Naive thymus-derived CD4-positive, alpha-beta T cell (primary cell): ENCODE measurements around the gene SLC6A9. TPM values are rescaled to one million over a fixed set of nuclear protein-coding genes. Genes with fewer than 3 reads are reported as not detected.

ENCODE experiments used
- ATAC-seq: fragments of 150-1000 bp; cut with Tn5 transposase; 2 replicates; pipeline ENCODE4 v1.10.0; 2021; ENCODE audit warnings: mild to moderate bottlenecking, moderate library complexity
- CTCF ChIA-PET: fragments of 350-600 bp; sonication (Branson Sonifier 250); formaldehyde crosslinking; loops from one replicate; lab custom pipeline; 2021; ENCODE audit warnings: antibody characterized with exemption; lab: Charles Lee
- POLR2A ChIA-PET: fragments of 350-600 bp; sonication (Branson Sonifier 250); formaldehyde crosslinking; loops from one replicate; lab custom pipeline; 2021; ENCODE audit warnings: antibody characterized with exemption, inconsistent platforms; lab: Charles Lee
- DNase-seq, 9 donors: peaks; one replicate each; pipeline versions ENCODE4 v3.0.0 to v3.0.0-alpha.2; 2020 to 2022; ENCODE audit warnings: mixed read lengths in 1 of 9
- H3K27ac ChIP-seq: one replicate; pipeline ENCODE4 v1.7.0; 2013; ENCODE audit warnings: mild to moderate bottlenecking, low read depth, low read length, moderate library complexity
- H3K27me3 ChIP-seq, 2 donors: one replicate each; pipeline ENCODE4 v1.7.0; 2013; ENCODE audit warnings: low read length in 2 of 2, mild to moderate bottlenecking in 2 of 2, moderate library complexity in 2 of 2; ENCODE audit not compliant: control insufficient read depth in 2 of 2, insufficient read depth in 2 of 2
- H3K36me3 ChIP-seq, 3 experiments: 1 replicate in 2 of 3; 2 replicates in 1 of 3; pipeline ENCODE4 v1.7.0; 2013; ENCODE audit warnings: low read length in 3 of 3, mild to moderate bottlenecking in 3 of 3, moderate library complexity in 1 of 3; ENCODE audit not compliant: insufficient read depth in 3 of 3, control insufficient read depth in 2 of 3
- H3K4me1 ChIP-seq, 2 donors: one replicate each; pipeline ENCODE4 v1.7.0; 2013; ENCODE audit warnings: low read length in 2 of 2, mild to moderate bottlenecking in 2 of 2, moderate library complexity in 1 of 2; ENCODE audit not compliant: control insufficient read depth in 2 of 2, insufficient read depth in 2 of 2
- H3K4me3 ChIP-seq: 2 replicates; pipeline ENCODE4 v1.7.0; 2013; ENCODE audit warnings: mild to moderate bottlenecking, low read length
- H3K9me3 ChIP-seq, 3 experiments: 1 replicate in 2 of 3; 2 replicates in 1 of 3; pipeline ENCODE4 v1.7.0; 2013; ENCODE audit warnings: low read length in 3 of 3; ENCODE audit not compliant: control insufficient read depth in 2 of 3
- H3K27ac Mint-ChIP-seq, 9 donors: one replicate each; pipeline ENCODE4 v1.8.0; 2020 to 2022; ENCODE audit warnings: mixed read lengths in 9 of 9, mild to moderate bottlenecking in 8 of 9, moderate library complexity in 5 of 9, inconsistent platforms in 2 of 9
- H3K27me3 Mint-ChIP-seq, 5 donors: one replicate each; pipeline ENCODE4 v1.8.0; 2021 to 2022; ENCODE audit warnings: mixed read lengths in 5 of 5, mild to moderate bottlenecking in 1 of 5
- H3K36me3 Mint-ChIP-seq, 5 donors: one replicate each; pipeline ENCODE4 v1.8.0; 2020 to 2022; ENCODE audit warnings: mixed read lengths in 5 of 5, mild to moderate bottlenecking in 3 of 5, inconsistent platforms in 1 of 5
- H3K4me1 Mint-ChIP-seq, 7 donors: one replicate each; pipeline ENCODE4 v1.8.0; 2020 to 2022; ENCODE audit warnings: mixed read lengths in 7 of 7, mild to moderate bottlenecking in 3 of 7, inconsistent platforms in 1 of 7
- H3K4me3 Mint-ChIP-seq, 10 donors: one replicate each; pipeline ENCODE4 v1.8.0; 2020 to 2022; ENCODE audit warnings: mild to moderate bottlenecking in 10 of 10, mixed read lengths in 10 of 10, moderate library complexity in 6 of 10, inconsistent platforms in 2 of 10
- H3K9me3 Mint-ChIP-seq, 11 donors: one replicate each; pipeline ENCODE4 v1.8.0; 2020 to 2022; ENCODE audit warnings: mixed read lengths in 11 of 11, mild to moderate bottlenecking in 4 of 11, inconsistent platforms in 1 of 11, moderate library complexity in 1 of 11
- intact Hi-C, 2 donors: fragments of 100-400 bp; cut with micrococcal nuclease; formaldehyde crosslinking; loops; one replicate each; pipeline ENCODE4 v1.15.1; 2023
- polyA plus RNA-seq, 2 donors: library from polyadenylated mRNA; unstranded; fragments of 300-500 nt; fragmentation: Illumina TruSeq; gene quantifications; one replicate each; pipeline ENCODE4 v1.2.3, GENCODE V29; 2021
- total RNA-seq, 6 experiments: library from RNA in 5 of 6; stranded (reverse) in 5 of 6; gene quantifications; 1 replicate in 5 of 6; 2 replicates in 1 of 6; pipeline ENCODE4 v1.2.3 and lab custom pipeline; 2021 to 2026

Gene SLC6A9
- total RNA-seq (1 to 10 TPM in 1 of 5 experiments, under 1 TPM in 3, not detected in 1; 0.37 to 5.0 (median 0.53) TPM), polyA plus RNA-seq (under 1 TPM in 1 of 2 donors, not detected in 1; 0.26 TPM), total RNA-seq (lab: John Stamatoyannopoulos, UW) (not detected)

DNA sequence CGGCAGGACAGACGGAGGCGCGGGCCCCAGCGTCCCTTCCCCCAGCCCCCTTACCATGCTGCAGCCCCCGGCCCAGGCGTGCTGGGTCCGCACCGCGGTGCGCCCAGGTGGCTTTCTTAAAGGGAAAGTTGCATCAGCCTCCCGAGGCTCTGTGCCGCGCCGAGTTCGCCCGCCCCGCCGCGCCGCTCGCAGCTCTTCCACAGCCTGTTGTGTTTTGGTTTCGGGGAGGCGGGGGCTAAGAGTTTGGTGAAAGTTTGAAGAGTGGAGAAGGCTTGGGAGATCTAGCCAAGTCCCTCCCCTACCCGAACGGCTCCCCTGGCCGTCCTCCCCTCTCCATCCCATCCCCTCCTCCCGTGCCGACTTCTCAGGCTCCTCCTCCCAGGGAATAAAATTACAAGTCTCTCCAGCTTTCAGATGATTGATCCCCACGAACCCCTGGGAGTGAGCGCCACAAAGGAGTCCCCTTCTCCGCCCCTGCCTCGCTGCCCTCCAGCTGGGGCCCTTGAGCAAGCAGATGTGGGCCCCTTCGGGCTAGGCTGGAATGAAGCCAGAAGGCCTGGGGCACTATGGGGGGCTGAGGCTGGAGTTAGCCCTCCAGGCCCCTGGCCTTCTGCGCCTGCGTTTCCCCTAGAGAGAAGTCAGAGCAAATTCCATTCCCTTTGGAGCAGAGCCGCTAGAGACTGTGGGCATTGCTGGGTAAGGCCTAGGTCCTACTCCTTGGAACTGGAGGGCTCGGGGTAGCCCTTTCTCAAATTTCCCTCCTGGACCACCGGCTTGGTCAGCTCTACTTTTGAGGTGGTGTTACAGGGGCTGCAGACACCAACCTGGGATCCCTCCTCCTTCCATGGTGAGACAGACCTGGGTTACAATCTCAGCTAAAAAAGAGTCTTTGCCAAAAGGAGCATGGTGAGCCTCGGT is at the start of gene SLC6A9:
Gene SLC6A9, minus strand, starts transcription at position 211 of the 918 bp plus-strand sequence. CDS start 7,185 bp downstream, outside the sequence.
- Mint-ChIP-seq H3K36me3 (no peaks in the 10 kb centered on the region), H3K4me3 (peak within 1 kb of the TSS; percentile 84 to 98 (median 90)), H3K9me3 (peaks cover 0 to 3% (median 0%) of the 10 kb centered on the region in 11 donors), H3K27ac (peak within 1 kb of the TSS; percentile 31 to 92 (median 70)), H3K4me1 (peaks cover 16 to 42% (median 23%) of the 10 kb centered on the region in 7 donors), H3K27me3 (no peaks in the 10 kb centered on the region)
- ChIA-PET CTCF (interaction anchor here (0.6 to 1.9 kb wide), 2 partner anchors 14 to 25 kb away, joined by 3 to 7 read pairs; no protein-coding TSS in a partner anchor), POLR2A (interaction anchor here (0.9 kb wide), 1 partner anchor 13 kb away, joined by 3 read pairs; no protein-coding TSS in a partner anchor)
- intact Hi-C loops, result loop anchor here (1.0 to 10.0 kb wide), 3 partner anchors 323 to 1656 kb away; partner anchors contain the start of genes ERI3 (in 1 of the 2), GPBP1L1 (in 1 of the 2), KDM4A (in 1 of the 2) and TMEM69 (in 1 of the 2)
- H3K9me3 ChIP-seq, result no peaks in the 10 kb centered on the region
- peaks cover 0 to 7% of the 10 kb centered on the region in 2 donors for H3K4me1 ChIP-seq
- H3K27ac ChIP-seq, result peak within 1 kb of the TSS; percentile 78
- H3K36me3 ChIP-seq, result no peaks in the 10 kb centered on the region
- no peaks in the 10 kb centered on the region for H3K27me3 ChIP-seq
- DNase-seq, result peak in 5 of 9 donors; percentile 20 to 51 (median 33)
- ATAC-seq, result no peak
- peak within 1 kb of the TSS; percentile 61 for H3K4me3 ChIP-seq

DNA sequence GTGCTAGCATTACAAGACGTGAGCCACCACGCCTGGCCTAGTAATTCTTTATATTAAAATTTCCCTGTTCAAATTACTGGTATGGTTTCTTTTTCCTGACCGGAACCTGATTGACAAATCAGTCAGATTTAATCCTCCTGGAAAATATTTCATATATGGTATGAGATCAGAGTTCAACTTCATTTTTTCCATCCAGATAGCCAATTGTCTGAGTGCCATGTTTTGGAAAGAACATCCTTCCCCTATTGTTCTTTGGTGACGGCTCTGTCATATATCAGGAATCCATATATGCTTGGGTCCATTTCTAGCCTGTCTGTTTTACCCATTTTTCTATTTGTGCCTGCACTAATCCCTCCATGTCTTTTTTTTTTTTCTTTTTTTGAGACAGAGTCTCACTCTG is 48.3 kb upstream of the SLC6A9 start:
- intact Hi-C loops, result no loop called here
- ATAC-seq (no peak), DNase-seq (no peak)
- H3K9me3 Mint-ChIP-seq, result no peaks in the 10 kb centered on the region
- ChIA-PET CTCF (no interaction called here), POLR2A (no interaction called here)
- peaks cover 7 to 30% (median 21%) of the 10 kb centered on the region in 5 donors for H3K27me3 Mint-ChIP-seq
- no peak overlapping the region for H3K4me3 Mint-ChIP-seq
- H3K36me3 Mint-ChIP-seq, result peaks cover 0 to 3% (median 0%) of the 10 kb centered on the region in 5 donors
- H3K27me3 ChIP-seq, result peaks cover 0 to 3% of the 10 kb centered on the region in 2 donors
- H3K4me1 Mint-ChIP-seq, result no peaks in the 10 kb centered on the region
- H3K9me3 ChIP-seq, result no peaks in the 10 kb centered on the region
- no peaks in the 10 kb centered on the region for H3K36me3 ChIP-seq
- H3K27ac ChIP-seq, result no peak overlapping the region
- H3K4me3 ChIP-seq, result no peak overlapping the region
- H3K4me1 ChIP-seq, result no peaks in the 10 kb centered on the region
- H3K27ac Mint-ChIP-seq, result no peak overlapping the region

DNA sequence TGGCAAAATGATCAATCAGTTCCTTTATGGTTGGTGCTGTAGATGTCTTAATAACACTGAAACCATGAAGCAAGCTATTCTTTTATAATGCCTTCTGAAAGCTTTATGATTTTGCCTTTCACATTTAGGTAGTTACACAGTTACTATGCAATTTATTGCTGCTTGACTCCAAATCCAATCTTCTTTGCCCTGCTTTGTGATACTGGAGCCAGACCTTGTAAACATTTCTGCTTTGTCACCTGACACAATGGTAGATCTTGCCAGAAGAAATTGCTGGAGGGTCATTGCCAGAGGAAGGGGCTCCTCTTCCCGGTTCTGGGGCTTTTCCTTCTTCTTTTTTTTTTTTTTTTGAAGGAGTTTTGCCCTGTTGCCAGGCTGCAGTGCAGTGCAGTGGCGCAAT is 46.8 kb upstream of the SLC6A9 start:
- Mint-ChIP-seq H3K4me1 (peaks cover 0 to 4% (median 0%) of the 10 kb centered on the region in 7 donors), H3K36me3 (peaks cover 0 to 3% (median 0%) of the 10 kb centered on the region in 5 donors), H3K9me3 (no peaks in the 10 kb centered on the region), H3K27me3 (peaks cover 0 to 31% (median 14%) of the 10 kb centered on the region in 5 donors), H3K4me3 (no peak overlapping the region), H3K27ac (no peak overlapping the region)
- Histone ChIP-seq H3K4me3 (no peak overlapping the region), H3K27me3 (peaks cover 0 to 3% of the 10 kb centered on the region in 2 donors), H3K9me3 (no peaks in the 10 kb centered on the region), H3K4me1 (no peaks in the 10 kb centered on the region), H3K27ac (no peak overlapping the region), H3K36me3 (no peaks in the 10 kb centered on the region)
- ATAC-seq, result no peak
- DNase-seq, result no peak
- ChIA-PET CTCF (no interaction called here), POLR2A (interaction anchor here (0.7 kb wide), 1 partner anchor 584 kb away, joined by 3 read pairs; no protein-coding TSS in a partner anchor)
- intact Hi-C loops, result no loop called here

DNA sequence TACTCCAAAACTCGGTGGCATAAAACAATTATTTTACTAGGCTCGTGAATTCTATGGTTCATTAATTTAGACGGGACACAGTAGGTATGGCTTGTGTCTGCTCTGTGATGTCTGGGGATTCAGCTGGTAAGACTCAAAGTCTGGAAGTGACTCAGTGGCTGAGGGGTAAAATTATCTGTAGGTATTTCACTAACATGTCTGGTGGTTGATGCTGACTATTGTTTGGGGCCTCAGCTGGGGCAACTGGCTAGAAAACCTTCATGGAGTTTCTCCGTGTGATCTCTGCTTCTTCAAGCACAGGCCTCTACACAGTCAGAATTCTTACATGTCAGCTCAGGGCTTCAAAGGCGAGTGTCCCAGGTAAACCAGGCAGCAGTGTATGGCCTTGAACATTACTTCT is 46.2 kb upstream of the SLC6A9 start:
- Histone ChIP-seq H3K9me3 (no peaks in the 10 kb centered on the region), H3K27ac (no peak overlapping the region), H3K4me3 (no peak overlapping the region), H3K27me3 (peaks cover 0 to 3% of the 10 kb centered on the region in 2 donors), H3K36me3 (no peaks in the 10 kb centered on the region), H3K4me1 (no peaks in the 10 kb centered on the region)
- Mint-ChIP-seq H3K4me1 (peaks cover 0 to 4% (median 0%) of the 10 kb centered on the region in 7 donors), H3K36me3 (peaks cover 0 to 3% (median 0%) of the 10 kb centered on the region in 5 donors), H3K4me3 (no peak overlapping the region), H3K27me3 (peaks cover 0 to 35% (median 11%) of the 10 kb centered on the region in 5 donors), H3K9me3 (no peaks in the 10 kb centered on the region), H3K27ac (no peak overlapping the region)
- intact Hi-C loops, result no loop called here
- CTCF ChIA-PET, result no interaction called here
- no peak for DNase-seq
- ATAC-seq, result no peak
- POLR2A ChIA-PET, result no interaction called here

DNA sequence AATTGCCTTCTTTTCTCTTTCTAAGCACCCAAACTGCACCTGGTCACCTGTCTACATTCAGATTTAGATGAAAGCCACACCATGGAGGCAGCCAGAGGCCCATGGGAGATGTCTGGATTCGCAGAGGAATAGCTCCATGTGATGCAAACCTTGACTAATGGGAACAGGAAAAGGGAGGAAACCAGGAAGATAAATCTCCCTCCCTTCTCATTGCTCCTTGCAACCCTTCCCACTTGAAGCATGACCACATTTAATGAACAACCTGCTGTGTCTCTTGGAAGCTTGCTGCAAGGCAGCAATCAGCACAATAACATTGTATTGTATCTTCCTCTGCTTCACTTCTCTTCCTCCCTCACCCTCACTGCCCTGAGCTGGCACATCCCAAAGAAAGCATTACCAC is 44.8 kb upstream of the SLC6A9 start:
- Histone ChIP-seq H3K27ac (no peak overlapping the region), H3K9me3 (no peaks in the 10 kb centered on the region), H3K4me1 (no peaks in the 10 kb centered on the region), H3K36me3 (no peaks in the 10 kb centered on the region), H3K27me3 (peaks cover 0 to under 1% of the 10 kb centered on the region in 2 donors), H3K4me3 (no peak overlapping the region)
- ChIA-PET CTCF (no interaction called here), POLR2A (no interaction called here)
- ATAC-seq (no peak), DNase-seq (no peak)
- no peaks in the 10 kb centered on the region for H3K9me3 Mint-ChIP-seq
- no peaks in the 10 kb centered on the region for H3K36me3 Mint-ChIP-seq
- H3K27ac Mint-ChIP-seq, result no peak overlapping the region
- peaks cover 9 to 38% (median 15%) of the 10 kb centered on the region in 5 donors for H3K27me3 Mint-ChIP-seq
- intact Hi-C loops, result no loop called here
- peaks cover 0 to 7% (median 0%) of the 10 kb centered on the region in 7 donors for H3K4me1 Mint-ChIP-seq
- H3K4me3 Mint-ChIP-seq, result no peak overlapping the region

DNA sequence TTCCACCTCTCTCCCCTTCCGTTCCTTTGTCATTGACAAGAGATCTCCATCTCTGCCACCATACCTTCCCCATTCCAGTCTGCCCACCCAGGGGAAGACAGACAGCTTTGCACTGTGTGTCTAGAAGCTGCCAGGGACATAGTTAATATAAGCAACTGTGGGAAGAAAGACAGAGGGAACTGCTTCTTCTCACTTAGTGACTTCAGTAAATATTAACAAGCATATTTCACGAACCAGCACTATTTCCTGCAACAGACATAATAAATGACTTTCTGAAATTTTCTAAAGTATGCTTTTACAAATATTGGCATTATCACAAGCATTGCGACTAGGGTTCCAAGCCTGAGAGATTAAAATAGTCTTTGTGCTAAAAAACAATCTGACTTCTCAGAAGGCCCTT is 43.2 kb upstream of the SLC6A9 start:
- Histone ChIP-seq H3K27ac (no peak overlapping the region), H3K9me3 (no peaks in the 10 kb centered on the region), H3K36me3 (no peaks in the 10 kb centered on the region), H3K4me1 (no peaks in the 10 kb centered on the region), H3K4me3 (no peak overlapping the region), H3K27me3 (no peaks in the 10 kb centered on the region)
- intact Hi-C loops, result no loop called here
- Mint-ChIP-seq H3K36me3 (no peaks in the 10 kb centered on the region), H3K4me3 (no peak overlapping the region), H3K27ac (no peak overlapping the region), H3K9me3 (peaks cover 0 to 2% (median 0%) of the 10 kb centered on the region in 11 donors), H3K27me3 (peaks cover 14 to 41% (median 28%) of the 10 kb centered on the region in 5 donors), H3K4me1 (peaks cover 0 to 7% (median 0%) of the 10 kb centered on the region in 7 donors)
- DNase-seq, result no peak
- ATAC-seq, result no peak
- CTCF ChIA-PET, result no interaction called here
- POLR2A ChIA-PET, result no interaction called here
